Stimulated activated naive B cell treated with anti-CD40 and anti-IgM and Interleukin-4, amounts not matched to agents 10 μg/mL and 1 μg/mL and 100 μg/mL, for 72 hours (primary cell): ENCODE results near the gene MBD3L3.
A peak's percentile ranks its signal among the peaks of the same experiment; 100 is the strongest.
"Not testable (repeated sequence)": the region's sequence is repeated elsewhere in the genome, so short reads cannot be mapped to it uniquely, and the experiment has no call there.

ENCODE experiments used
- ATAC-seq, 2 donors: fragments of 150-1000 bp; cut with Tn5 transposase; replicated peaks; 2 replicates each; pipeline ENCODE4 v1.10.0; 2021; ENCODE audit warnings: moderate library complexity in 1 of 2
- DNase-seq: peaks from one replicate; pipeline ENCODE4 v3.0.0; 2021
- H3K27ac Mint-ChIP-seq: one replicate; pipeline ENCODE4 v1.8.0; 2022; ENCODE audit warnings: mild to moderate bottlenecking, mixed read lengths
- H3K27me3 Mint-ChIP-seq, 2 donors: one replicate each; pipeline ENCODE4 v1.8.0; 2022; ENCODE audit warnings: mixed read lengths in 2 of 2
- H3K36me3 Mint-ChIP-seq, 2 donors: one replicate each; pipeline ENCODE4 v1.8.0; 2022; ENCODE audit warnings: mixed read lengths in 2 of 2, mild to moderate bottlenecking in 1 of 2
- H3K4me1 Mint-ChIP-seq, 2 donors: one replicate each; pipeline ENCODE4 v1.8.0; 2022; ENCODE audit warnings: mixed read lengths in 2 of 2, mild to moderate bottlenecking in 1 of 2
- H3K4me3 Mint-ChIP-seq, 2 donors: one replicate each; pipeline ENCODE4 v1.8.0; 2022; ENCODE audit warnings: mild to moderate bottlenecking in 2 of 2, mixed read lengths in 2 of 2, moderate library complexity in 1 of 2
- H3K9me3 Mint-ChIP-seq, 2 donors: one replicate each; pipeline ENCODE4 v1.8.0; 2022; ENCODE audit warnings: mixed read lengths in 2 of 2, mild to moderate bottlenecking in 1 of 2

The MBD3L3 gene

GRCh38 chr19:7049021-7049420 is 9.5 kb downstream of the MBD3L3 start, which contains the start of gene MBD3L2:
TSS of gene MBD3L2 (plus strand) at chr19:7049321. CDS start at chr19:7049374, 53 bp downstream.
- H3K36me3 Mint-ChIP-seq, H3K9me3 Mint-ChIP-seq, H3K27ac Mint-ChIP-seq, H3K4me1 Mint-ChIP-seq, DNase-seq, ATAC-seq, H3K27me3 Mint-ChIP-seq, H3K4me3 Mint-ChIP-seq: not testable (repeated sequence)

GRCh38 chr19:7041563-7041962 is 16.9 kb downstream of the MBD3L3 start:
- not testable (repeated sequence) for H3K4me1 Mint-ChIP-seq, H3K36me3 Mint-ChIP-seq, ATAC-seq, H3K9me3 Mint-ChIP-seq, H3K27ac Mint-ChIP-seq, H3K27me3 Mint-ChIP-seq, H3K4me3 Mint-ChIP-seq, DNase-seq

- not testable (repeated sequence) for H3K36me3 Mint-ChIP-seq, H3K27ac Mint-ChIP-seq, H3K27me3 Mint-ChIP-seq, H3K4me3 Mint-ChIP-seq, DNase-seq, H3K4me1 Mint-ChIP-seq, ATAC-seq, H3K9me3 Mint-ChIP-seq
These were observed 18.4 kb downstream of the MBD3L3 start, which contains the start of gene MBD3L4 for GRCh38 chr19:7040079-7040478. TSS of gene MBD3L4 (minus strand) at chr19:7040179. CDS start at chr19:7040144, 35 bp downstream.

DNA sequence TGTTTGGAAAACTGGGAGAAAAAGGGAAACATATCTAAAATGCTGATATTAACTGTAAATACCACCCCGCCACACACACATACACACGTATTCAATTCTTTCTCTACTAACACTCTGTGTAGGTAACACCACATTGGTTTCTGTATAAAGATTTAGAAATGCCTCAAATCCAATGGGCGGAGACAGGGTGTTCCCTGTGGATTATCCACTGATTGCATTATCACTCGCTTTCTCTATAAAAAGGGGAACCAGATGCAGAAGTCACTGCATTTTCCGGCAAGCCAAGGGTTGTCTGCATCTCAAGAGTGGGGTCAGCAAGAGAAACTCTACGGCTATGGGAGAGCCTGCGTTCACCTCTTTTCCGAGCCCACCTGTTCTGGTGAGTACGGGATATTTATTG is 28.2 kb downstream of the MBD3L3 start, which contains the start of gene MBD3L5:
TSS of gene MBD3L5 (plus strand) at position 301 of the 400 bp plus-strand sequence. CDS start at position 335, 34 bp downstream.
- H3K27me3 Mint-ChIP-seq, H3K4me3 Mint-ChIP-seq, H3K4me1 Mint-ChIP-seq, ATAC-seq, H3K27ac Mint-ChIP-seq, H3K36me3 Mint-ChIP-seq, H3K9me3 Mint-ChIP-seq, DNase-seq: not testable (repeated sequence)

- not testable (repeated sequence) for DNase-seq, H3K4me3 Mint-ChIP-seq, ATAC-seq, H3K9me3 Mint-ChIP-seq, H3K27me3 Mint-ChIP-seq, H3K4me1 Mint-ChIP-seq, H3K36me3 Mint-ChIP-seq, H3K27ac Mint-ChIP-seq
These were observed 29.7 kb downstream of the MBD3L3 start for GRCh38 chr19:7028790-7029189.

GRCh38 chr19:7021331-7021730 is 37.1 kb downstream of the MBD3L3 start, which contains the start of gene MBD3L2B:
TSS of gene MBD3L2B (minus strand) at chr19:7021431. CDS start at chr19:7021397, 34 bp downstream.
- H3K36me3 Mint-ChIP-seq, H3K9me3 Mint-ChIP-seq, H3K4me1 Mint-ChIP-seq, DNase-seq, H3K27ac Mint-ChIP-seq, H3K4me3 Mint-ChIP-seq, ATAC-seq: not testable (repeated sequence)
- H3K27me3 Mint-ChIP-seq: peaks cover 0 to 11% of the 10 kb centered on the region in 2 donors

- H3K27ac Mint-ChIP-seq: no peak overlapping the region
- peaks cover 0 to 11% of the 10 kb centered on the region in 2 donors for H3K27me3 Mint-ChIP-seq
- no peaks in the 10 kb centered on the region for H3K9me3 Mint-ChIP-seq
- H3K36me3 Mint-ChIP-seq: no peaks in the 10 kb centered on the region
- DNase-seq (no peak), ATAC-seq (no peak)
- H3K4me3 Mint-ChIP-seq: no peak overlapping the region
- peaks cover 0 to under 1% of the 10 kb centered on the region in 2 donors for H3K4me1 Mint-ChIP-seq
These were observed 39.6 kb downstream of the MBD3L3 start for GRCh38 chr19:7018828-7019227.

DNA sequence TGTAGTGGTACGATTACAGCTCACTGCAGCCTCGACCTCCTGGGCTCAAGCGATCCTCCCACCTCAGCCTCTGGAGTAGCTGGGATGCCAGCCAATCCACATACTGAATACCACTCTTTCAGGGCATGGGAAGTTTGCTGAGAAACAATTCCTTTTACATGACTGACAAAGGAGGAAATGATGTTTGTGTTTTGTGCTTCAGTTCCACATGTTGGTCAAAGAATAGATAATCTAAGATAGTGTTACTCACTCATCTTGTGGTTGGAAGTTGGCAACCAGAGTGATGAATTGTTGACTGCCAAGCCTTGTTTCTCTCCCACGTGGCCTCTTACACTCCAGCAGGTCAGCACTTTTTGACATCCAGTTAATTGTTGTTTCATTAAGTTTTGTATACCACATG is 44.8 kb downstream of the MBD3L3 start:
- ATAC-seq (peak in 1 of 2 donors; percentile 86), DNase-seq (no peak)
- H3K4me3 Mint-ChIP-seq: no peak overlapping the region

GRCh38 chr19:7010722-7011593 is 47.5 kb downstream of the MBD3L3 start:
- Mint-ChIP-seq H3K27ac (no peak overlapping the region), H3K27me3 (peaks cover 10 to 14% of the 10 kb centered on the region in 2 donors), H3K9me3 (peaks cover 5 to 6% of the 10 kb centered on the region in 2 donors), H3K36me3 (no peaks in the 10 kb centered on the region), H3K4me3 (no peak overlapping the region), H3K4me1 (peaks cover 2 to 24% of the 10 kb centered on the region in 2 donors)
- ATAC-seq: no peak
- DNase-seq: no peak

More for the DNA sequence above, 44.8 kb downstream of the MBD3L3 start:
- H3K9me3 Mint-ChIP-seq: no peaks in the 10 kb centered on the region
- peaks cover 5 to 17% of the 10 kb centered on the region in 2 donors for H3K27me3 Mint-ChIP-seq
- no peaks in the 10 kb centered on the region for H3K36me3 Mint-ChIP-seq
- no peak overlapping the region for H3K27ac Mint-ChIP-seq
- peaks cover 0 to 17% of the 10 kb centered on the region in 2 donors for H3K4me1 Mint-ChIP-seq

DNA sequence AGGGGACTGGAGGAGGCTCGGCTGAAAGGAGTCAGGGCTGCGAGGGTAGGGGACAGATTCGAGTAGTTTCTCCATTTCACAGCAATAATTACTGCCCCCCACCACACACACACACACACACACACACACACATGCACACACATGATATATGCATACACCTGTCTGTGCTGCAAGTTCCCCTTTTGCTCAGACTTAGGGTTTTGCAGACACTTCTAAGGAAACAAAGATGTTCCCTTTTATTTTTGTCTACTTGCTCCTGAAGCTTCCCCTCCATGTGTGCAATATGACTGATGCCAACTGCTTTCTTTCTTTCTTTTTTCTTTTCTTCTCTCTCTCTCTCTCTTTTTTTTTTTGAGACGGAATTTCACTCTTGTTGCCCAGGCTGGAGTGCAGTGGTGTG is 50.6 kb downstream of the MBD3L3 start:
- Mint-ChIP-seq H3K27me3 (peaks cover 15% of the 10 kb centered on the region in 2 donors), H3K27ac (no peak overlapping the region), H3K4me1 (peaks cover 2 to 19% of the 10 kb centered on the region in 2 donors), H3K9me3 (peaks cover 5 to 6% of the 10 kb centered on the region in 2 donors), H3K36me3 (no peaks in the 10 kb centered on the region), H3K4me3 (no peak overlapping the region)
- peak; percentile 47 to 58 for ATAC-seq
- DNase-seq: no peak
